Measurements from ENCODE around the gene KDM2B.
A peak's percentile ranks its signal among the peaks of the same experiment; 100 is the strongest.

KDM2B gene

GRCh38 chr12:121465921-121466793 lies 114.7 kb downstream of the KDM2B start:
- Histone ChIP-seq H3K4me3 (ENCODE audit: insufficient read depth in 1 of 2, low read depth in 1 of 2, low read length in 2 of 2) (peak overlapping the region; percentile 76 to 83), H2AFZ (ENCODE audit: low read depth, low read length) (peak overlapping the region; percentile 2), H2BK120ac (ENCODE audit: low read depth, low read length) (no peak overlapping the region), H3K14ac (ENCODE audit: low read length in 2 of 2) (no peak overlapping the region), H4K91ac (ENCODE audit: low read length) (no peak overlapping the region), H3K9me3 (ENCODE audit: control insufficient read depth, low read length) (no peaks in the 10 kb centered on the region), H3K4ac (ENCODE audit: low read depth in 1 of 2, low read length in 2 of 2) (peak overlapping the region; percentile 38 to 58), H3K18ac (ENCODE audit: low read depth in 1 of 2, low read length in 2 of 2) (no peak overlapping the region), H3K4me2 (ENCODE audit: low read length, poor library complexity, severe bottlenecking) (peak overlapping the region; percentile 60), H3K36me3 (ENCODE audit: control insufficient read depth in 1 of 2, insufficient read depth in 2 of 2, low read depth in 1 of 2, low read length in 2 of 2) (peaks cover 0 to 5% of the 10 kb centered on the region in 2 experiments), H3K79me1 (replicated peaks; ENCODE audit: low read length, poor library complexity, severe bottlenecking) (peaks cover 22% of the 10 kb centered on the region), H2BK5ac (ENCODE audit: low read depth, low read length, poor library complexity, severe bottlenecking) (no peak overlapping the region), H3K23ac (ENCODE audit: low read length in 2 of 2) (no peak overlapping the region), H4K8ac (ENCODE audit: low read length) (no peak overlapping the region), H3K9ac (ENCODE audit: low read length) (peak overlapping the region; percentile 88), H3K27ac (ENCODE audit: low read length, poor library complexity, severe bottlenecking) (no peak overlapping the region), H2BK12ac (ENCODE audit: low read length in 2 of 2) (no peak overlapping the region), H2BK15ac (ENCODE audit: low read depth, poor library complexity, severe bottlenecking) (no peak overlapping the region), H3K4me1 (ENCODE audit: control insufficient read depth, insufficient read depth, low read depth, low read length) (peaks cover 6% of the 10 kb centered on the region), H2AK5ac (ENCODE audit: low read length, severe bottlenecking) (no peak overlapping the region), H3K27me3 (ENCODE audit: control insufficient read depth in 1 of 2, insufficient read depth in 1 of 2, low read length in 2 of 2) (no peaks in the 10 kb centered on the region)
- DNase-seq: peak; percentile 32
- WGBS: 17% methylated on average over 56 of the region's 70 CpGs

GRCh38 chr12:121464331-121464730 lies 116.5 kb downstream of the KDM2B start:
- H4K91ac ChIP-seq (ENCODE audit: low read length): no peak overlapping the region
- H3K4me3 ChIP-seq (ENCODE audit: insufficient read depth in 1 of 2, low read depth in 1 of 2, low read length in 2 of 2): no peak overlapping the region
- 94% methylated on average over 13 of the region's 13 CpGs for WGBS
- peak overlapping the region in 1 of 2 experiments; percentile 65 for H3K23ac ChIP-seq (ENCODE audit: low read length in 2 of 2)
- H2BK120ac ChIP-seq (ENCODE audit: low read depth, low read length): no peak overlapping the region
- no peak for DNase-seq
- H2AK5ac ChIP-seq (ENCODE audit: low read length, severe bottlenecking): no peak overlapping the region
- no peak overlapping the region for H2BK15ac ChIP-seq (ENCODE audit: low read depth, poor library complexity, severe bottlenecking)
- no peak overlapping the region for H3K14ac ChIP-seq (ENCODE audit: low read length in 2 of 2)
- H3K4me1 ChIP-seq (ENCODE audit: control insufficient read depth, insufficient read depth, low read depth, low read length): peaks cover 6% of the 10 kb centered on the region
- no peak overlapping the region for H3K9ac ChIP-seq (ENCODE audit: low read length)
- H3K79me1 ChIP-seq (replicated peaks; ENCODE audit: low read length, poor library complexity, severe bottlenecking): peaks cover 30% of the 10 kb centered on the region
- no peak overlapping the region for H3K4me2 ChIP-seq (ENCODE audit: low read length, poor library complexity, severe bottlenecking)
- no peak overlapping the region for H2BK12ac ChIP-seq (ENCODE audit: low read length in 2 of 2)
- H3K9me3 ChIP-seq (ENCODE audit: control insufficient read depth, low read length): no peaks in the 10 kb centered on the region
- H2BK5ac ChIP-seq (ENCODE audit: low read depth, low read length, poor library complexity, severe bottlenecking): no peak overlapping the region
- no peak overlapping the region for H3K4ac ChIP-seq (ENCODE audit: low read depth in 1 of 2, low read length in 2 of 2)
- no peak overlapping the region for H3K18ac ChIP-seq (ENCODE audit: low read depth in 1 of 2, low read length in 2 of 2)
- H3K27me3 ChIP-seq (ENCODE audit: control insufficient read depth in 1 of 2, insufficient read depth in 1 of 2, low read length in 2 of 2): no peaks in the 10 kb centered on the region
- no peak overlapping the region for H4K8ac ChIP-seq (ENCODE audit: low read length)
- peaks cover 0 to 5% of the 10 kb centered on the region in 2 experiments for H3K36me3 ChIP-seq (ENCODE audit: control insufficient read depth in 1 of 2, insufficient read depth in 2 of 2, low read depth in 1 of 2, low read length in 2 of 2)
- H3K27ac ChIP-seq (ENCODE audit: low read length, poor library complexity, severe bottlenecking): no peak overlapping the region
- no peak overlapping the region for H2AFZ ChIP-seq (ENCODE audit: low read depth, low read length)

GRCh38 chr12:121461048-121461447 lies 119.8 kb downstream of the KDM2B start:
- no peak overlapping the region for H3K23ac ChIP-seq (ENCODE audit: low read length in 2 of 2)
- peaks cover 44% of the 10 kb centered on the region for H3K79me1 ChIP-seq (replicated peaks; ENCODE audit: low read length, poor library complexity, severe bottlenecking)
- no peak overlapping the region for H3K4me2 ChIP-seq (ENCODE audit: low read length, poor library complexity, severe bottlenecking)
- no peak for DNase-seq
- no peak overlapping the region for H4K8ac ChIP-seq (ENCODE audit: low read length)
- H2BK5ac ChIP-seq (ENCODE audit: low read depth, low read length, poor library complexity, severe bottlenecking): no peak overlapping the region
- H3K4me3 ChIP-seq (ENCODE audit: insufficient read depth in 1 of 2, low read depth in 1 of 2, low read length in 2 of 2): no peak overlapping the region
- WGBS: 94% methylated on average over 5 of the region's 5 CpGs
- H3K27me3 ChIP-seq (ENCODE audit: control insufficient read depth in 1 of 2, insufficient read depth in 1 of 2, low read length in 2 of 2): no peaks in the 10 kb centered on the region
- no peak overlapping the region for H3K9ac ChIP-seq (ENCODE audit: low read length)
- H3K14ac ChIP-seq (ENCODE audit: low read length in 2 of 2): no peak overlapping the region
- H4K91ac ChIP-seq (ENCODE audit: low read length): no peak overlapping the region
- no peak overlapping the region for H2BK120ac ChIP-seq (ENCODE audit: low read depth, low read length)
- no peak overlapping the region for H2BK15ac ChIP-seq (ENCODE audit: low read depth, poor library complexity, severe bottlenecking)
- H2AFZ ChIP-seq (ENCODE audit: low read depth, low read length): no peak overlapping the region
- no peak overlapping the region for H3K27ac ChIP-seq (ENCODE audit: low read length, poor library complexity, severe bottlenecking)
- H3K36me3 ChIP-seq (ENCODE audit: control insufficient read depth in 1 of 2, insufficient read depth in 2 of 2, low read depth in 1 of 2, low read length in 2 of 2): peaks cover 0 to 7% of the 10 kb centered on the region in 2 experiments
- no peak overlapping the region for H3K4ac ChIP-seq (ENCODE audit: low read depth in 1 of 2, low read length in 2 of 2)
- H3K18ac ChIP-seq (ENCODE audit: low read depth in 1 of 2, low read length in 2 of 2): no peak overlapping the region
- no peak overlapping the region for H2BK12ac ChIP-seq (ENCODE audit: low read length in 2 of 2)
- no peaks in the 10 kb centered on the region for H3K9me3 ChIP-seq (ENCODE audit: control insufficient read depth, low read length)
- no peak overlapping the region for H2AK5ac ChIP-seq (ENCODE audit: low read length, severe bottlenecking)
- H3K4me1 ChIP-seq (ENCODE audit: control insufficient read depth, insufficient read depth, low read depth, low read length): peaks cover under 1% of the 10 kb centered on the region

- Histone ChIP-seq H2AK5ac (ENCODE audit: low read length, severe bottlenecking) (no peak overlapping the region), H3K23ac (ENCODE audit: low read length in 2 of 2) (no peak overlapping the region), H2BK5ac (ENCODE audit: low read depth, low read length, poor library complexity, severe bottlenecking) (no peak overlapping the region), H2BK12ac (ENCODE audit: low read length in 2 of 2) (no peak overlapping the region), H3K14ac (ENCODE audit: low read length in 2 of 2) (no peak overlapping the region), H3K27ac (ENCODE audit: low read length, poor library complexity, severe bottlenecking) (no peak overlapping the region), H3K18ac (ENCODE audit: low read depth in 1 of 2, low read length in 2 of 2) (no peak overlapping the region), H3K79me1 (replicated peaks; ENCODE audit: low read length, poor library complexity, severe bottlenecking) (peaks cover 53% of the 10 kb centered on the region), H3K4me3 (ENCODE audit: insufficient read depth in 1 of 2, low read depth in 1 of 2, low read length in 2 of 2) (no peak overlapping the region), H3K27me3 (ENCODE audit: control insufficient read depth in 1 of 2, insufficient read depth in 1 of 2, low read length in 2 of 2) (no peaks in the 10 kb centered on the region), H4K91ac (ENCODE audit: low read length) (no peak overlapping the region), H3K4ac (ENCODE audit: low read depth in 1 of 2, low read length in 2 of 2) (no peak overlapping the region), H2AFZ (ENCODE audit: low read depth, low read length) (no peak overlapping the region), H4K8ac (ENCODE audit: low read length) (no peak overlapping the region), H3K4me2 (ENCODE audit: low read length, poor library complexity, severe bottlenecking) (no peak overlapping the region), H2BK120ac (ENCODE audit: low read depth, low read length) (no peak overlapping the region), H3K4me1 (ENCODE audit: control insufficient read depth, insufficient read depth, low read depth, low read length) (peaks cover 4% of the 10 kb centered on the region), H3K9me3 (ENCODE audit: control insufficient read depth, low read length) (no peaks in the 10 kb centered on the region), H3K9ac (ENCODE audit: low read length) (no peak overlapping the region), H2BK15ac (ENCODE audit: low read depth, poor library complexity, severe bottlenecking) (no peak overlapping the region), H3K36me3 (ENCODE audit: control insufficient read depth in 1 of 2, insufficient read depth in 2 of 2, low read depth in 1 of 2, low read length in 2 of 2) (peaks cover 0 to 16% of the 10 kb centered on the region in 2 experiments)
- DNase-seq: peak; percentile 13
- WGBS: 92% methylated on average over 8 of the region's 8 CpGs
Measured at GRCh38 chr12:121456551-121456950, 124.3 kb downstream of the KDM2B start.
